B cell (primary cell): ENCODE results near the gene HSPB8. TPM values are rescaled to one million over a fixed set of nuclear protein-coding genes. Genes with fewer than 3 reads are reported as not detected.

Experiments used
- ATAC-seq: fragments of 200-7000 bp; cut with Tn5 transposase; one replicate; pipeline ENCODE4 v1.10.0; 2021; ENCODE audit warnings: low read depth, mild to moderate bottlenecking, moderate number of reproducible peaks, moderate library complexity
- CTCF ChIA-PET: fragments of 350-600 bp; sonication (Branson Sonifier 250); formaldehyde crosslinking; loops from one replicate; lab custom pipeline; 2021; ENCODE audit warnings: antibody characterized with exemption, inconsistent platforms; lab: Charles Lee
- POLR2A ChIA-PET: fragments of 350-600 bp; sonication (Branson Sonifier 250); formaldehyde crosslinking; loops from one replicate; lab custom pipeline; 2021; ENCODE audit warnings: antibody characterized with exemption; lab: Charles Lee
- DNase-seq: peaks from one replicate; pipeline ENCODE4 v3.0.0; 2013
- H2AFZ ChIP-seq: 2 replicates; pipeline ENCODE4 v1.6.1; 2012; ENCODE audit warnings: mild to moderate bottlenecking, low read depth, low read length; ENCODE audit not compliant: insufficient read depth, poor library complexity, severe bottlenecking
- H3K27ac ChIP-seq, 2 donors: 1 replicate in 1 of 2; 2 replicates in 1 of 2; pipeline ENCODE4 v1.5.1; 2012 to 2013; ENCODE audit warnings: low read length in 2 of 2, mild to moderate bottlenecking in 2 of 2, moderate library complexity in 1 of 2
- H3K27me3 ChIP-seq, 4 experiments: fragments of 200-600 bp in 1 of 4; sonication (generic) in 1 of 4; replicated peaks in 1 of 4; 1 replicate in 2 of 4; 2 replicates in 2 of 4; pipeline versions ENCODE4 v1.6.1 to v1.7.0; 2013 to 2016; ENCODE audit warnings: low read length in 3 of 4, mild to moderate bottlenecking in 2 of 4, mixed read lengths in 1 of 4, moderate library complexity in 1 of 4; ENCODE audit not compliant: insufficient read depth in 4 of 4, control insufficient read depth in 3 of 4; ENCODE audit errors: control extremely low read depth in 1 of 4
- H3K36me3 ChIP-seq, 2 experiments: replicated peaks in 1 of 2; 1 replicate in 1 of 2; 2 replicates in 1 of 2; pipeline versions ENCODE4 v1.6.1 to v1.7.1; 2013; ENCODE audit warnings: low read length in 1 of 2; ENCODE audit not compliant: insufficient read depth in 2 of 2, control insufficient read depth in 1 of 2; ENCODE audit errors: control extremely low read depth in 1 of 2, extremely low read depth in 1 of 2
- H3K4me1 ChIP-seq, 2 donors: fragments of 200-600 bp in 1 of 2; sonication (generic) in 1 of 2; 1 replicate in 1 of 2; 2 replicates in 1 of 2; pipeline versions ENCODE4 v1.5.1 to v1.6.1; 2013 to 2017; ENCODE audit warnings: low read length in 2 of 2; ENCODE audit not compliant: control insufficient read depth in 2 of 2, insufficient read depth in 2 of 2
- H3K4me2 ChIP-seq: replicated peaks from 2 replicates; pipeline ENCODE3; 2012; ENCODE audit warnings: mild to moderate bottlenecking, low read depth, low read length; ENCODE audit not compliant: poor library complexity, severe bottlenecking
- H3K4me3 ChIP-seq, 5 experiments: fragments of 200-600 bp in 1 of 5; sonication (generic) in 1 of 5; 1 replicate in 3 of 5; 2 replicates in 2 of 5; pipeline versions ENCODE4 v1.5.1 to v1.7.0; 2011 to 2016; ENCODE audit warnings: low read length in 4 of 5, mild to moderate bottlenecking in 4 of 5, low read depth in 2 of 5, control low read depth in 1 of 5, moderate library complexity in 1 of 5; ENCODE audit not compliant: insufficient read depth in 1 of 5; ENCODE audit errors: control extremely low read depth in 1 of 5, extremely low read depth in 1 of 5
- H3K79me2 ChIP-seq: fragments of 200-600 bp; sonication (generic); one replicate; pipeline ENCODE4 v1.6.0; 2016; ENCODE audit warnings: low read length; ENCODE audit not compliant: control insufficient read depth, insufficient read depth
- H3K9ac ChIP-seq: fragments of 200-600 bp; sonication (generic); 2 replicates; pipeline ENCODE4 v1.6.1; 2017; ENCODE audit warnings: mild to moderate bottlenecking, low read length, moderate library complexity
- H3K9me3 ChIP-seq, 3 donors: one replicate each; pipeline versions ENCODE4 v1.6.1 to v1.7.1; 2013; ENCODE audit warnings: low read length in 2 of 3; ENCODE audit not compliant: control insufficient read depth in 2 of 3, insufficient read depth in 1 of 3; ENCODE audit errors: control extremely low read depth in 1 of 3
- H4K20me1 ChIP-seq: 2 replicates; pipeline ENCODE4 v1.6.0; 2012; ENCODE audit warnings: mild to moderate bottlenecking, low read length; ENCODE audit not compliant: insufficient read depth, control insufficient read depth, poor library complexity, severe bottlenecking
- H3K27ac Mint-ChIP-seq: one replicate; pipeline ENCODE4 v1.8.0; 2021; ENCODE audit warnings: mixed read lengths
- H3K27me3 Mint-ChIP-seq: one replicate; pipeline ENCODE4 v1.8.0; 2021; ENCODE audit warnings: mixed read lengths
- H3K4me1 Mint-ChIP-seq: one replicate; pipeline ENCODE4 v1.8.0; 2021; ENCODE audit warnings: mixed read lengths
- H3K4me3 Mint-ChIP-seq: one replicate; pipeline ENCODE4 v1.8.0; 2021; ENCODE audit warnings: mixed read lengths
- H3K9me3 Mint-ChIP-seq: one replicate; pipeline ENCODE4 v1.8.0; 2022; ENCODE audit warnings: mixed read lengths; ENCODE audit not compliant: insufficient read depth
- EZH2 ChIP-seq: IDR thresholded peaks from 2 replicates; pipeline ENCODE4 v1.6.1; 2012; ENCODE audit warnings: borderline replicate concordance, low read depth, mild to moderate bottlenecking, moderate library complexity, low read length; ENCODE audit not compliant: insufficient read depth, poor library complexity, severe bottlenecking
- WGBS: methylation state at CpG from one replicate; pipeline ENCODE4 v1.1.5; 2013; ENCODE audit warnings: missing lambda C conversion rate; ENCODE audit not compliant: insufficient coverage; 5-methylcytosine and 5-hydroxymethylcytosine counted together
- intact Hi-C: fragments of 100-400 bp; cut with micrococcal nuclease; formaldehyde crosslinking; loops from one replicate; pipeline ENCODE4 v1.10.0; 2022
- polyA plus RNA-seq: library from polyadenylated mRNA; depleted of rRNA; stranded (reverse); fragments of >200 nt; gene quantifications from 2 replicates; pipeline ENCODE4 v1.2.3, GENCODE V29; 2012
- total RNA-seq, 2 donors: library from RNA; stranded (reverse); fragments of 120-200 nt in 1 of 2; gene quantifications; 1 replicate in 1 of 2; 2 replicates in 1 of 2; pipeline versions ENCODE4 v1.2.3 to v1.2.4, GENCODE V29; 2013 to 2022
- TF ChIP-seq, protein P1 (sequence below): fragments of 200-600 bp; IDR thresholded peaks from one replicate; pipeline ENCODE4 v1.8.0; 2022; ENCODE audit warnings: antibody characterized with exemption, mild to moderate bottlenecking

Gene HSPB8
- total and polyA plus RNA-seq, 2 donors (not counting 1 experiment from before 2014, with no cell fraction given), result not detected

DNA sequence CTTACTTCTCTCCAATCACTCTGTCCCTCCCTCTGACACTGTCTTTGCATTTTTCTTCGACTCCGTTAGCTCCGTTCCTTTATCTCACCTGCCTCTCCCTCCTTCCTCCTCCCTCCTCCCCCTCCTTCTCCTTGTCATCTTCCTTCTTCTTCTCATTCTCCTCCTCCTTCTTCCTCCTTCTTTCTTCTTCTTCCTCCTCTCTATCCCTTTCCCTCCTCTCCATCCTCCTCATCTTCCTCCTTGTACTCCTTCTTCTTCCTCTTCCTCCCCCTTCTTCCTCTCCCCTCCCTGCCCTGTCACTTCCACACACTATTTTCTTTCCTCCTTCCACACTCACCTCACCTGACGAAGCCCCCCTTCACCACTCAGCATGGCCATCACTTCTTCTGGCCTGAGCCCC is 53.0 kb downstream of the HSPB8 start:
- no peak overlapping the region for H3K4me3 Mint-ChIP-seq
- Histone ChIP-seq H3K27me3 (no peaks in the 10 kb centered on the region), H3K27ac (no peak overlapping the region), H3K4me2 (no peak overlapping the region), H3K9me3 (no peaks in the 10 kb centered on the region), H3K4me1 (no peaks in the 10 kb centered on the region), H4K20me1 (no peaks in the 10 kb centered on the region), H3K36me3 (no peaks in the 10 kb centered on the region), H3K79me2 (no peaks in the 10 kb centered on the region), H3K4me3 (no peak overlapping the region), H2AFZ (no peak overlapping the region), H3K9ac (no peak overlapping the region)
- intact Hi-C loops, result no loop called here
- 89% methylated on average over 4 of the region's 4 CpGs for WGBS
- H3K27me3 Mint-ChIP-seq, result peaks cover 15% of the 10 kb centered on the region
- TF ChIP-seq, protein P1, sequence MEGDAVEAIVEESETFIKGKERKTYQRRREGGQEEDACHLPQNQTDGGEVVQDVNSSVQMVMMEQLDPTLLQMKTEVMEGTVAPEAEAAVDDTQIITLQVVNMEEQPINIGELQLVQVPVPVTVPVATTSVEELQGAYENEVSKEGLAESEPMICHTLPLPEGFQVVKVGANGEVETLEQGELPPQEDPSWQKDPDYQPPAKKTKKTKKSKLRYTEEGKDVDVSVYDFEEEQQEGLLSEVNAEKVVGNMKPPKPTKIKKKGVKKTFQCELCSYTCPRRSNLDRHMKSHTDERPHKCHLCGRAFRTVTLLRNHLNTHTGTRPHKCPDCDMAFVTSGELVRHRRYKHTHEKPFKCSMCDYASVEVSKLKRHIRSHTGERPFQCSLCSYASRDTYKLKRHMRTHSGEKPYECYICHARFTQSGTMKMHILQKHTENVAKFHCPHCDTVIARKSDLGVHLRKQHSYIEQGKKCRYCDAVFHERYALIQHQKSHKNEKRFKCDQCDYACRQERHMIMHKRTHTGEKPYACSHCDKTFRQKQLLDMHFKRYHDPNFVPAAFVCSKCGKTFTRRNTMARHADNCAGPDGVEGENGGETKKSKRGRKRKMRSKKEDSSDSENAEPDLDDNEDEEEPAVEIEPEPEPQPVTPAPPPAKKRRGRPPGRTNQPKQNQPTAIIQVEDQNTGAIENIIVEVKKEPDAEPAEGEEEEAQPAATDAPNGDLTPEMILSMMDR, result no peak
- no peak for TF ChIP-seq EZH2
- no peak for ATAC-seq
- DNase-seq, result no peak
- H3K27ac Mint-ChIP-seq, result no peak overlapping the region
- peaks cover 3% of the 10 kb centered on the region for H3K9me3 Mint-ChIP-seq
- POLR2A ChIA-PET, result no interaction called here
- H3K4me1 Mint-ChIP-seq, result no peaks in the 10 kb centered on the region
- CTCF ChIA-PET, result interaction anchor here (0.6 kb wide), 1 partner anchor 10 kb away, joined by 3 read pairs; no protein-coding TSS in a partner anchor

DNA sequence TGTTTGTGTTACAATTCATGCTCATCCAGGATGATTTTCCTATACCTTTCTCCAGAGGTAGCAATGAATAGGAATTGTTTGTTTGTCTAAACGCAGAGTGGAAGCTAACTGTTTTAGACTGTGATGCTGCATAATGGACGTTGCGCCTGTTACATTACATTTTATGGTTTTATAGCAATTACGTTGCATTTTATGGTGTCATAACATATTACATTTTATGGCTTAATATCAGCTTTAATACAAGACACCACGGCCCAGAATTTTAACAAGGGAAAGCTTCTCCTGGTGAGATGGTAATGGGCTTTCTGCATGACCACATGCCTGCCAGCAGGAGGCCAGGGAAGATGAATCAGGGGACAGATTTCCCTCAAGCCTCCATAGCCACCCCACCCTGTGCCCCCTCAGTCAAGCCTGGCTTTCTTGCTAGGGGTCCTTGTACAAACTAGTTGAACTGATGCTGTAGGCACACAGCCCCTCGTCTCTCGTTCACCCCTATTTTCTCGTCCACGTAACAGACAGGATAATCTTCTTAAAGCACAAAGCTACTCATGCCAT is 56.5 kb downstream of the HSPB8 start:
- Histone ChIP-seq H3K27ac (no peak overlapping the region), H3K4me1 (no peaks in the 10 kb centered on the region), H3K4me3 (no peak overlapping the region), H3K27me3 (no peaks in the 10 kb centered on the region), H3K9me3 (no peaks in the 10 kb centered on the region), H3K79me2 (no peaks in the 10 kb centered on the region), H4K20me1 (no peaks in the 10 kb centered on the region), H3K4me2 (no peak overlapping the region), H3K9ac (no peak overlapping the region), H2AFZ (no peak overlapping the region), H3K36me3 (no peaks in the 10 kb centered on the region)
- no peak overlapping the region for H3K4me3 Mint-ChIP-seq
- no peaks in the 10 kb centered on the region for H3K4me1 Mint-ChIP-seq
- H3K27ac Mint-ChIP-seq, result no peak overlapping the region
- TF ChIP-seq, protein P1, result no peak
- TF ChIP-seq EZH2, result no peak
- intact Hi-C loops, result no loop called here
- DNase-seq (no peak), ATAC-seq (no peak)
- ChIA-PET POLR2A (no interaction called here), CTCF (no interaction called here)
- peaks cover 9% of the 10 kb centered on the region for H3K27me3 Mint-ChIP-seq
- H3K9me3 Mint-ChIP-seq, result no peaks in the 10 kb centered on the region
- 71% methylated on average over 4 of the region's 9 CpGs for WGBS
